GM23248 (cell line): ENCODE results near the gene TMEM183A.

Experiments
- EZH2 ChIP-seq: fragments of 200-600 bp; sonication (generic); IDR thresholded peaks from 2 replicates; pipeline ENCODE4 v1.6.1; 2018; ENCODE audit warnings: antibody characterized with exemption, mild to moderate bottlenecking; ENCODE audit not compliant: insufficient read depth, poor library complexity, severe bottlenecking
- EZH2phosphoT487 ChIP-seq: fragments of 200-600 bp; sonication (generic); IDR thresholded peaks from 2 replicates; pipeline ENCODE4 v1.6.1; 2018; ENCODE audit warnings: antibody characterized with exemption, moderate library complexity, mild to moderate bottlenecking, low read depth; ENCODE audit not compliant: insufficient read depth

GRCh38 chr1:203026031-203026665 lies 19.0 kb downstream of the TMEM183A start, which contains the start of gene PPFIA4:
- TF ChIP-seq EZH2 (no peak), EZH2phosphoT487 (no peak)
